Measurements from ENCODE around the gene ALDH1L1.

ALDH1L1 gene

DNA sequence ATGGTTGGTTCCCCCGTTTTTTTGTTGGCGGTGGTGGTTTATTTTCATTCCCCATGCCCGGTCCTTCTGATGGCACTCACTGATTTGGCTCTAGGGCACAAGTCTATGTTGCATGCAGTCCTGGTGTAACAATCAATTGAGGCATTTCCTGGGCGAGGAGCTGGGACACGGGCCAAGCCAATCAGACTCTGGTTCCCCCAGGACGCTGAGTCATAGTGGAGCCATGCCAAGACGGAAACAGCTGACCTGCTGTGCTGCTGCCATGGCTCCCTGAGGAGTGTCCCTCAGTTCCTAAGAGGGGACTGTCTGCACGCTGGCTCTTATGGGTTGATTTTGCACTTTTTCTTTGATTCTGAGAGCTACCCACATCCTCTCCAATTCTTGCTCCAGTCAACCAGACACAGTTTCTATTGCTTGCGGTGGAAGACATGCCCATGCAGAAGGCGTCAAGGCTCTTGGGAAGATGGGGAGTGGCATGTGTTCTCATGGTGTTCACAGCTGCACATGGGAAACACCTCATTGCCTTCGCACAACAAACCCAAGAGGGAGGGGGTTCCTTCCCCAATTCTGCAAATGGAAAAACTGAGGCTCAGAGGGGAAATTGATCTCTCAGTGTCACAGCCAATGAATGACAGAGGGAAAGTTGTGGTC lies 28.3 kb upstream of the ALDH1L1 start:
- H3K79me2 ChIP-seq (ENCODE audit: insufficient read depth, low read length), result no peaks in the 10 kb centered on the region
- H3K9me2 ChIP-seq (replicated peaks; ENCODE audit: insufficient read depth, low read length), result no peaks in the 10 kb centered on the region
- no peak overlapping the region for H3K4me2 ChIP-seq (ENCODE audit: low read depth, low read length, poor library complexity, severe bottlenecking)
- H2AFZ ChIP-seq (ENCODE audit: low read depth, low read length, severe bottlenecking), result no peak overlapping the region
- no peaks in the 10 kb centered on the region for H3K27me3 ChIP-seq (ENCODE audit: low read length)
- H3K9ac ChIP-seq (ENCODE audit: low read length), result no peak overlapping the region
- H3K36me3 ChIP-seq (ENCODE audit: low read length), result no peaks in the 10 kb centered on the region
- H3K4me3 ChIP-seq (ENCODE audit: insufficient read depth, low read length, poor library complexity, severe bottlenecking), result no peak overlapping the region
- H4K20me1 ChIP-seq (ENCODE audit: low read depth, low read length), result no peaks in the 10 kb centered on the region
- no peaks in the 10 kb centered on the region for H3K9me3 ChIP-seq (ENCODE audit: insufficient read depth, low read length)
- TF ChIP-seq EZH2phosphoT487 (conservative IDR thresholded peaks at IDR 0.05; ENCODE audit: low read length), result no peak
- TF ChIP-seq, protein P1, sequence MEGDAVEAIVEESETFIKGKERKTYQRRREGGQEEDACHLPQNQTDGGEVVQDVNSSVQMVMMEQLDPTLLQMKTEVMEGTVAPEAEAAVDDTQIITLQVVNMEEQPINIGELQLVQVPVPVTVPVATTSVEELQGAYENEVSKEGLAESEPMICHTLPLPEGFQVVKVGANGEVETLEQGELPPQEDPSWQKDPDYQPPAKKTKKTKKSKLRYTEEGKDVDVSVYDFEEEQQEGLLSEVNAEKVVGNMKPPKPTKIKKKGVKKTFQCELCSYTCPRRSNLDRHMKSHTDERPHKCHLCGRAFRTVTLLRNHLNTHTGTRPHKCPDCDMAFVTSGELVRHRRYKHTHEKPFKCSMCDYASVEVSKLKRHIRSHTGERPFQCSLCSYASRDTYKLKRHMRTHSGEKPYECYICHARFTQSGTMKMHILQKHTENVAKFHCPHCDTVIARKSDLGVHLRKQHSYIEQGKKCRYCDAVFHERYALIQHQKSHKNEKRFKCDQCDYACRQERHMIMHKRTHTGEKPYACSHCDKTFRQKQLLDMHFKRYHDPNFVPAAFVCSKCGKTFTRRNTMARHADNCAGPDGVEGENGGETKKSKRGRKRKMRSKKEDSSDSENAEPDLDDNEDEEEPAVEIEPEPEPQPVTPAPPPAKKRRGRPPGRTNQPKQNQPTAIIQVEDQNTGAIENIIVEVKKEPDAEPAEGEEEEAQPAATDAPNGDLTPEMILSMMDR (IDR thresholded peaks at IDR 0.05; ENCODE audit: insufficient read depth, low read length, poor library complexity, severe bottlenecking), result no peak
- H3F3A ChIP-seq (ENCODE audit: insufficient read depth), result no peaks in the 10 kb centered on the region
- no peak overlapping the region for H3K27ac ChIP-seq (ENCODE audit: low read depth, low read length)

DNA sequence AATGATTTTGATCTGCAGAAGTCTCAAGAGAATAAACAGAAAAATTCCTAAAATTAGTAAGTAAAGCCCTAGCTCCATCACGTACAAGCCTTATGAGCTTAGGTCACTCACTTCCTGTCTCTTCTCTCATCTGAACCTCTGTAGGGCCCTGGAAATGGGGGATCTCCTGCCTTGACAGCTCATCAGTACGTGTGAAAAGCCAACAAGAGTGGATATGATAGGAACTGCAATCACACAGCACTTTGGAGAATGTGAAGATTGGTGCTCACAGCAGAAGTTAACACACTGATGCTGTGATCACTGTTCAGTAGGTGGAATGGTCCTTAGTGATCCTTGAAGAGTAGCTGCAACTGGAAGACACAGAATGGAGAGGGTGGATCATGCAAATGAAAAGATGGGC lies 27.8 kb upstream of the ALDH1L1 start:
- Histone ChIP-seq H3K9me3 (ENCODE audit: insufficient read depth, low read length) (no peaks in the 10 kb centered on the region), H2AFZ (ENCODE audit: low read depth, low read length, severe bottlenecking) (no peak overlapping the region), H3K79me2 (ENCODE audit: insufficient read depth, low read length) (no peaks in the 10 kb centered on the region), H3K36me3 (ENCODE audit: low read length) (no peaks in the 10 kb centered on the region), H3K9me2 (replicated peaks; ENCODE audit: insufficient read depth, low read length) (no peaks in the 10 kb centered on the region), H3F3A (ENCODE audit: insufficient read depth) (no peaks in the 10 kb centered on the region), H3K4me2 (ENCODE audit: low read depth, low read length, poor library complexity, severe bottlenecking) (no peak overlapping the region), H4K20me1 (ENCODE audit: low read depth, low read length) (no peaks in the 10 kb centered on the region), H3K27me3 (ENCODE audit: low read length) (no peaks in the 10 kb centered on the region), H3K4me3 (ENCODE audit: insufficient read depth, low read length, poor library complexity, severe bottlenecking) (no peak overlapping the region), H3K27ac (ENCODE audit: low read depth, low read length) (no peak overlapping the region), H3K9ac (ENCODE audit: low read length) (no peak overlapping the region)
- TF ChIP-seq EZH2phosphoT487 (conservative IDR thresholded peaks at IDR 0.05; ENCODE audit: low read length), result no peak
- TF ChIP-seq, protein P1 (IDR thresholded peaks at IDR 0.05; ENCODE audit: insufficient read depth, low read length, poor library complexity, severe bottlenecking), result no peak

DNA sequence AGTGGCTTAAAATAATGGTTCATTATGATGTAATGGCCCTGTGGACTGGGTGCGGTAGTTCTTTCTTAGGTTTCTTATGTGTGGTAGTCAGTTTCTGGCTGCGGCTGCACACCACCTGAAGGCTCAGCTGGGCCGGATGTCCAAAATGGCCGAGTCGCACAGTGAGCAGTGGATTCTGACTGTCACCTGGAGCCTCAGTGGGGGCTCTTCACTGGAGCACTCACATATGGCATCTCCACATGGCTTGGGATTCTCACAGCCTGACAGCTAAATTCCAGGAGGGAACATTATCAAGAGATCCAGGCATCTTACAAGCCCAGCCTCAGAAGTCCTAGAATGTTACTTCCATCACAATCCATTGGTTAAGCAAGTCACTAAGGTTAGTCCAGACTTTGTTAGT lies 26.8 kb upstream of the ALDH1L1 start:
- no peak overlapping the region for H3K4me3 ChIP-seq (ENCODE audit: insufficient read depth, low read length, poor library complexity, severe bottlenecking)
- no peak overlapping the region for H3K9ac ChIP-seq (ENCODE audit: low read length)
- no peaks in the 10 kb centered on the region for H4K20me1 ChIP-seq (ENCODE audit: low read depth, low read length)
- H3K27me3 ChIP-seq (ENCODE audit: low read length), result no peaks in the 10 kb centered on the region
- TF ChIP-seq, protein P1 (IDR thresholded peaks at IDR 0.05; ENCODE audit: insufficient read depth, low read length, poor library complexity, severe bottlenecking), result no peak
- TF ChIP-seq EZH2phosphoT487 (conservative IDR thresholded peaks at IDR 0.05; ENCODE audit: low read length), result no peak
- H3K36me3 ChIP-seq (ENCODE audit: low read length), result no peaks in the 10 kb centered on the region
- H3K9me3 ChIP-seq (ENCODE audit: insufficient read depth, low read length), result no peaks in the 10 kb centered on the region
- no peaks in the 10 kb centered on the region for H3F3A ChIP-seq (ENCODE audit: insufficient read depth)
- H3K79me2 ChIP-seq (ENCODE audit: insufficient read depth, low read length), result no peaks in the 10 kb centered on the region
- no peaks in the 10 kb centered on the region for H3K9me2 ChIP-seq (replicated peaks; ENCODE audit: insufficient read depth, low read length)
- H3K4me2 ChIP-seq (ENCODE audit: low read depth, low read length, poor library complexity, severe bottlenecking), result no peak overlapping the region
- no peak overlapping the region for H3K27ac ChIP-seq (ENCODE audit: low read depth, low read length)
- no peak overlapping the region for H2AFZ ChIP-seq (ENCODE audit: low read depth, low read length, severe bottlenecking)

Measured in SU-DHL-6 (cell line).